UCSD-AML1 (cell line): ENCODE data around the gene SH3RF1.
A peak's percentile ranks its signal among the peaks of the same experiment; 100 is the strongest.

Source experiments
- DNase-seq: peaks from one replicate; lab custom pipeline; 2025; ENCODE audit not compliant: unreplicated experiment; lab: John Stamatoyannopoulos, UW

SH3RF1 gene

GRCh38 chr4:169139021-169139420, 131.7 kb downstream of the SH3RF1 start:
- no peak for DNase-seq

DNA sequence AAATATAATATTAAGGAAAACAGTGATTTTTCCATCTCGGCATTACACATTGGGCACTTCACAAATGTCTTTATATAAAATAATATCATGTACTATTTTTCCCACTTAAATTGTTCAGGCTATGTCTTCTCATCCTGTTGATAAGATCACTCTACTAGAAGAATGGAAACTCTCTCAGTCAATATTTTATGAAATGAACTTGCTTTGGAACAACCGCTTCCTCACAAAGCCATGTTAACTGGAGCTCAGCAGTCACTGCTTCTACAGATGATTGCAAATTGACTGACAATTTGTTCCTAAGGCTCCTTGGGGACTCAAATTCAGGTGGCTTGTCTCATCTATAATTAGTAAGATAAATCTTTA, 133.2 kb downstream of the SH3RF1 start:
- DNase-seq = no peak

- no peak for DNase-seq
Measured at GRCh38 chr4:169136796-169137557, 133.8 kb downstream of the SH3RF1 start.

DNA sequence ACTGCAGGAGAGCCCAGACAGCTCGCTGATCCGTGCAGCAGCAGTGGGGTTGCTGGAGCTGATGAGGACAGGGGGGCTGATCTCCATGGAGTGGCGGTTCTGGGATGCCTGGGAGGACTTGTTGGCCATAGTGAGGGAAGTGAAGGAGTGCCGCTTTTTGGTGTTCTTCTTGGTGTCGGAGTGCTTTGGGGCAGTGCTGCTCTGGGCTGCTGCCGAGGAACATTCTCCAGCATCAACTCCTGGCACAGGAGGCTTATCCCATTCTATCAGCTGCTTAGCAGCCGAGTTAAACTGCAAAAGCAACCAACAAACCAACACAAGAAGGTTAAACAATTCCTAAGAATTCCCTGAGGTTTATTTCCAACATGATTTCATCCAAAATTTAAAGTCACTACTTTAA, 134.4 kb downstream of the SH3RF1 start:
- no peak for DNase-seq

- no peak for DNase-seq
Measured at GRCh38 chr4:169135776-169136175, 135.0 kb downstream of the SH3RF1 start.

DNA sequence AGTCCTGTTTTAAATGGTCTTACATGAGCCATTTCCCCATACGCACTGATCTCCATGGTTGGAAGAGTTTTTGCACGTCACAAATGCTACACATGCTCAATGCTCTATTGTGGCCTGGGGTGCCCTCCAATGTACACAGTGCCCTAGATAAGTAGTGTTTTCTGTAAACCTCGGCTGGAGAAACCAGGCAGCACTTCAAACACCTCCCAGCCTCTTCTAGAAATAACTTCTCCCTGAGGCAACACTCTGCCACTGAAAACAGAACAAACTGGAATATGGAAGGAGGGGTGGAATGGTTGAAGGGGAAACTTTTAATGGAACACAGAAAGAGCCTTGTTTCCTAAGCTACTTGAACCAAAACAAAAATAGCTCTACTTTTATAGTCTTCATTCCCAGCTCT, 136.8 kb downstream of the SH3RF1 start:
- no peak for DNase-seq

GRCh38 chr4:169132561-169133305, 138.0 kb downstream of the SH3RF1 start:
- no peak for DNase-seq

- no peak for DNase-seq
Measured at GRCh38 chr4:169131556-169132208, 139.1 kb downstream of the SH3RF1 start.

- DNase-seq = no peak
Measured at GRCh38 chr4:169128902-169129301, 141.9 kb downstream of the SH3RF1 start.

DNA sequence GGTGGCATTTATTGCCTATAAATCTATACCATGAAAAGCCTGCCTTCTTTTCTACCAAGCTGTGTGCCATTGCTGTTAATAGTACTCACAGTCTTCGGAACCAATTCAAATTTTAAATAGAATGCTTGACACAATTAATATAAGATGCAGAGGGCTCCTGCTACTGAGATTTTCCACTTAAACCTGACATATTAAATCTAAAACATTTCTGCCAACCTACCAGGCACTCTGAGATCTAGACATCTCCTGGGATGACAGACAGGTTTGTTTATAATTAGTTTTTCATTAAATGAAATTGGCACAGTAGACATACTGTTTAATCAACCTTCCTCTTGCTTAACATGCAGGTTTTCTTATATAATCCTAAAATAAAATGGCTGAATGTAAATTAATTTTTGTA, 143.4 kb downstream of the SH3RF1 start:
- no peak for DNase-seq

- DNase-seq = no peak
Measured at GRCh38 chr4:169124661-169125060, 146.1 kb downstream of the SH3RF1 start.

DNA sequence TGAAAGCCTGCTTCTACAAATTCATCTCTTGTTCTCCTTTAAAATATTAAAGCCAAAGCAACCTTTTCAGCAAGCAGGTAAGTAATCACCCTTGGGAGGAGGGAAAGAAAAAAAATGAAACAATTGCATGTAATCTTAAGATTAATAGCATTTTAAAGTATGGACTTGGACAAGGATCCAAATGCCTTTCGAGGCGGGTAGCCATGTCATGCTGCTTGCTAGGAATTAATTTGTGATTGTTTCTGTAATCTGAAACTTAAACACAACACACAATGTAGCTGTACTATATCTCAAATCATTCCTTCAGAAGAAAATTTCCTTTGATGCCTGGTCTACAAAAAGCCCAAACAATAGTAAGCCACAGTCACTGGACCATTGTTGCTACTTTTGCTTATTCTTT, 148.3 kb downstream of the SH3RF1 start:
- no peak for DNase-seq

DNA sequence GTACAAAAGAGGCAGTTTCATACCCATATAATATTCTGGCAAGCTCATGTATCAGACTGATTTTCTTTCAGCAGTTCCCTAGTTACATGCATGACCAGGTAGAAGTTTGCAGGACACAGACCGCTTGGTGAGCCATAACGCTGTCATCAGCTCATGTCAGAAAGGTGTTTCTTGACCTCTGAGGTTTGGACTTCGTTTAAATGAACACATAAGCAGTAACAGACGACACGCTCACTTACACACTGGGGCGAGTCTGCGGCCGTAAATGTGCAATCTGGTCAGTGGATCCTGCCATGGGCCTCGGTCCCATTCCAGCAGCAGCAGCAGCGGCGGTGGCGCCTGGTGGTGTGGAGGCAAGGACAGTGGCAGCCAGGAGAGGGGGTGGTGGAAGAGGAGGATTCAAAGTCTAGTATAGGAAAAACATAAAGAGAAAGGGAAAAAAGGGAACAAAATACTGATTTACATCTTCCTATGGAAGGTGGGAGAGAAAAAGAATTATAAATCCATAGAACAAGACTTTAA, 148.8 kb downstream of the SH3RF1 start:
- no peak for DNase-seq

DNA sequence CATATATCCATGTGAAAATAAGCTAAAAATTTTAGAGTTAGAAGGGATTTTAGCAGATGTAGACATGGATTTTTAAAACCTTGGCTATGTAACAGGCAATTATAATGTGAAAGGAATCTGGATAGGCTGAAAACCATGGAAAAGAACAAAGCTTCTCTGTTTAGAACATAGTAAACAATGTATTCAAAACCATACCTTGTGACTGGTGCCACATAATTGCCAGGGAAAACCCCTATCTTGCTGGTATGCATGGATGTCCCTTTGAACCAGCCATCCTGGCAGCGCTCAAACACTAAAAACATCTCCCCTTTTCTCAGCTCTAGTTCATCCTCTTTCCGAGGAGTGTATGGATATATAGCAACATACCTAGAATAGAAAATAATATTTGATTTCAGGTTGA, 150.1 kb downstream of the SH3RF1 start:
- DNase-seq = no peak

GRCh38 chr4:169119536-169119935, 151.2 kb downstream of the SH3RF1 start:
- no peak for DNase-seq

DNA sequence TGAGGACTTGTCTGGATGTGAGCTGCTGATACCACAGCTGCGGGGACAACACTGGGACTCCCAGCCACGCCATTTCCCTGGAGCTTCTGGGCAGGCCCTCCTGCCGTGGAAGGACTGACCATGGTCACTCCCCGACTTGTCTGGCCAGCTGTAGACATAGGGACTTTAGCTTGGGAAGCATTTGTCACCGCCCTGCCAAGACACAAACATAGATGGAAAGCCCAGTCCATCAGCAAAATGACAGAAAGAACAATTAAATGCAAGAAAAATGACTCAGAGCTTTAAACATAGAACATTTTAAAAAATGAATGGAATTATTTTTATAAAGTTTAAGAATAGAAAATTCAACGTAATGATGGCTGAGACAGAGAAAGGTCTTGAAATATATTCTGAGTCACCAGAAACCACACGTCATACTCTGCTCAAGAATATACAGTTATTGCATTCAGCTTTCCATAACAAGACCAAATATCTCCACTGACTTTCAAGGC, 153.1 kb downstream of the SH3RF1 start:
- no peak for DNase-seq

GRCh38 chr4:169116270-169116901, 154.4 kb downstream of the SH3RF1 start:
- DNase-seq = no peak

DNA sequence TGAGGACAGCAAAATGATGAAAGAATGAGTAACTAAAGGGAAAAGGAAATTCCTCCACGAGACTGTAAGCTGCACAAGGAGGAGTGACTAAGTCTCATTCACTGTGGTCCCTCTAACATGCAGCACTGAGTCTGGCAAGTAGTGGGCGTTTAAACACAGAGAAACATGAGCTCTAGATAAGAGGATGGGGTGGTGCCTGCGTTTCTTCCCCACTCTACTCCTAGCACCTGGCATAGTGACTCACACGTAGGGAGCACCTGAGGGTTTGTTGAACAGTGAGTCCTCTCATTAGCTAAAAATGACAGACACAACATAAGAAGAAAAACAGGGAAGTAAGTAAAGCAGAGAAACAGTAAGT, 154.9 kb downstream of the SH3RF1 start:
- DNase-seq = peak; percentile 13

- no peak for DNase-seq
Measured at GRCh38 chr4:169115144-169115896, 155.4 kb downstream of the SH3RF1 start.

GRCh38 chr4:169114341-169114974, 156.3 kb downstream of the SH3RF1 start:
- no peak for DNase-seq
